GM12874 (cell line): ENCODE measurements around the gene PDHX.

Experiments used
- TF ChIP-seq, protein P1 (sequence below): IDR thresholded peaks from 2 replicates; pipeline ENCODE4 v1.5.1; 2011; ENCODE audit warnings: low read depth, mild to moderate bottlenecking, control low read depth, low read length, moderate library complexity; ENCODE audit not compliant: insufficient read depth

Gene PDHX

DNA sequence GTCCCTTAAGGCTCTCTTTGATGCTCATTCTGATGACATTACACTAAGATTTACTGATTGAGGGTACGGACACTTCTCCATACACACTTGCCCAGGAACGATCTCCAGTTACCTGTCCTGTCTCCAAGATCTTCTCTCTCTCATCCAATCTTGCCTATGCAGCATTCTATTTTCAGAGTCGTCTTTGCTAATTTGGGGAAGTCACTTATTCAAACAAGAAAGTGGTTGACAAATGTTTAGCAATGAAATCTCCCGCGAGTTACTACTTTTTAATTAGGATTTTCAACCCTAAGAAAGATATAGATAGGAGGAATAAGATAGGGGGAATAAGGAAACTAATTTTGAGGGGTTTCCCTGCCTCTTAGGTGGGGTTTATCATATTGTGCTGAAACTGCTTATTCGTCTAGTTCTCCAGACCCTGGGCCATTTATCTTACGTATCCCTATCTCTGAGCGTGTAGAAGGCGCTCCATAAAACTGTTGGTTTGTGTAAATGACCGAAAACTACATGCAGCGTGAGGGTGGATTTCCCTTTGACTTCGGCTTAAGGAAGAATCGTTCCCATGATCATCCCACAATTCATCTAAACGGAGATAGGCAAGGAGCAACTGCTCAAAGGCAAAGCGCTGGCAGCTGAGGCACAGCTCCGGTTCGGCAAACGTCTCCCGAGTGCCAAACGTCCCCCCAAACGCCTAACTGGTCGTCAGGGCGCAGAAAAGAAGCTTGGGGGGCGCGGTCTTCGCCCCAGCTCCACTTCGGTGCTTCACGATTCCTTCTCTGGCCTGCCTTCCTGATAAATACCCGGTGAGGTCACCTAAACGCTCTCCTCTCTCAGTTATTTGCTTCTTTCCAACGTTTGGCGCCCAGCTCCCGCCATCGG lies 1.0 kb upstream of the PDHX start:
- TF ChIP-seq, protein P1, sequence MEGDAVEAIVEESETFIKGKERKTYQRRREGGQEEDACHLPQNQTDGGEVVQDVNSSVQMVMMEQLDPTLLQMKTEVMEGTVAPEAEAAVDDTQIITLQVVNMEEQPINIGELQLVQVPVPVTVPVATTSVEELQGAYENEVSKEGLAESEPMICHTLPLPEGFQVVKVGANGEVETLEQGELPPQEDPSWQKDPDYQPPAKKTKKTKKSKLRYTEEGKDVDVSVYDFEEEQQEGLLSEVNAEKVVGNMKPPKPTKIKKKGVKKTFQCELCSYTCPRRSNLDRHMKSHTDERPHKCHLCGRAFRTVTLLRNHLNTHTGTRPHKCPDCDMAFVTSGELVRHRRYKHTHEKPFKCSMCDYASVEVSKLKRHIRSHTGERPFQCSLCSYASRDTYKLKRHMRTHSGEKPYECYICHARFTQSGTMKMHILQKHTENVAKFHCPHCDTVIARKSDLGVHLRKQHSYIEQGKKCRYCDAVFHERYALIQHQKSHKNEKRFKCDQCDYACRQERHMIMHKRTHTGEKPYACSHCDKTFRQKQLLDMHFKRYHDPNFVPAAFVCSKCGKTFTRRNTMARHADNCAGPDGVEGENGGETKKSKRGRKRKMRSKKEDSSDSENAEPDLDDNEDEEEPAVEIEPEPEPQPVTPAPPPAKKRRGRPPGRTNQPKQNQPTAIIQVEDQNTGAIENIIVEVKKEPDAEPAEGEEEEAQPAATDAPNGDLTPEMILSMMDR, result no peak

DNA sequence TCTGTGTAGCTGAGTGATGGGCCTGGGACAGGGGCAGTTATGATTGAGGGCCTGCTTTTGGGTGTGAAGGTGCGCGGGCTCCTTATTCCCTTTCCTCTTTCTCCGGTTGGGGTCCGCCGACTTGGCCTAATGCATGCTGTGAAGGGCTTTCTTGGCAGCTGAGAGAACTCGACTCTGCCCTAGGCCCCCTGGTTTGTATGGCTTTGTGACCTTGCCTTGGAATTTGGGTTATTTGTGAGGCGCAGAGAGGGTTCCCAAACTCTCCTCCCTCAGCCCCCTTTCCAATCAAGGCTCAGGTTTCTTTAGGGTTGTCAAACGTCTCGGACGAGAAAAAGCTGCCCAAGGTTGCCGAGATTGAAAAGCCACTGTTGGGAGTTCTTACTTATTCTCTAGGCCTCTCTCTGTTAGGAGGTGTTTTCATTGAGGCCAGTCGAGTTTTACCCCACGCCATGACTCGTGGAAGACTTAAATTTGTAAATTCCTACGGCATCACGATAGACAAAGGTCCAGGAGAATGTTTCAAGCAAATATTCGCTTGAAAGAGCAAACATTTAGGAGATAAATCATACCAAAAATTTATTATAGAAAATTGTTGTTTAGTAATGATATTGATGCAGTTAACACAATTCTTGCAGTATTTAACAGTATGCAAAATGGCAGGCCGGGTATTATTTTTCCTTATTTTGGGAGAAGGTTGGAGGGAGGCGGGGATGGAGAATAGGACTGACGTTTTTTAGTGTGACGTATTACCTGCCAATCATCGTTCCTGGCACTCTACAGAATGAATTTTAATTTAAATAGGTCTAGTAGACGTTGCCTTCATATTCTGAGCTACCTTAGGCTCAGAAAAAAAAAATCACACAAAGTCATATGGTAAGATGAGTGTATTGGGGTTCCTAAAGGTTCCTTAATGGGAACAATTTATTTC lies 689 bp downstream of the PDHX start:
- TF ChIP-seq, protein P1, result no peak

DNA sequence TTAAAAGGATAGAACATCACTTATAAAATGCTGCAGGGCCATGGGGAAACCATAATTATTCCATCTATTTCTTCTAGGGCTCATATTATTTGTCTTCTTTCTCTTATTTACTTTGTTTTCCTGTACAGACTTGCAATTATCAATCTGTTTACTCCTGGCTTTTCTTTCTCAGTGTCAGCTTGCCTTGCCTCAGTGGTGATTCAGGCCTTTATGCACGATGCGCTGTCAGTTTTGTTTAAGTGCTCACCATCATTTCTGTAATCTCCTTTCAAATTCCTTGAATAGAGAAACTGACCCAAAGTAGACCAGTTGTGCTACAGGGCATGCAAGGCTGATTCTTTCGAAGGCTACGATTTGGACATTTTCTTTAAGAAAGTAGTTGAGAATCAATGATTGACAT lies 4.7 kb downstream of the PDHX start:
- TF ChIP-seq, protein P1, result no peak

DNA sequence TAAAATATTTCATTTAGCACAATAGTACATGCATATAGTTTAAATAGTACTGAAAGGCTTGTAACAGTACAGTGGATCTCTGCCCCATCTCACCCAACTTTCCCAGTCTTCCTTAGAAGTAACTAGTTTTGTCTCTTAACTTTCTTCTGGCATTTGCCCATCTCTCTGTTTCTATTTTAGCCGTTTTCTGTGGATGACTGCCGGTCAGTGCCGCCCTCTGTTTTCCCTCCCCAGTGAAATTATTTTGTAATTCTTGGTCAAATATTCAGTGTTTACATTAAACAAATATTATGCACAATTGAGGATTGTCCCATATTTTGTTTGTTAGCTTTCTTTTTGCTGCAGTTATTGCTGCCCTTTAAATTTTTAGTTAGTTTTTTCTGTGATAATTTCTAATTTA lies 8.3 kb downstream of the PDHX start:
- TF ChIP-seq, protein P1, result no peak

DNA sequence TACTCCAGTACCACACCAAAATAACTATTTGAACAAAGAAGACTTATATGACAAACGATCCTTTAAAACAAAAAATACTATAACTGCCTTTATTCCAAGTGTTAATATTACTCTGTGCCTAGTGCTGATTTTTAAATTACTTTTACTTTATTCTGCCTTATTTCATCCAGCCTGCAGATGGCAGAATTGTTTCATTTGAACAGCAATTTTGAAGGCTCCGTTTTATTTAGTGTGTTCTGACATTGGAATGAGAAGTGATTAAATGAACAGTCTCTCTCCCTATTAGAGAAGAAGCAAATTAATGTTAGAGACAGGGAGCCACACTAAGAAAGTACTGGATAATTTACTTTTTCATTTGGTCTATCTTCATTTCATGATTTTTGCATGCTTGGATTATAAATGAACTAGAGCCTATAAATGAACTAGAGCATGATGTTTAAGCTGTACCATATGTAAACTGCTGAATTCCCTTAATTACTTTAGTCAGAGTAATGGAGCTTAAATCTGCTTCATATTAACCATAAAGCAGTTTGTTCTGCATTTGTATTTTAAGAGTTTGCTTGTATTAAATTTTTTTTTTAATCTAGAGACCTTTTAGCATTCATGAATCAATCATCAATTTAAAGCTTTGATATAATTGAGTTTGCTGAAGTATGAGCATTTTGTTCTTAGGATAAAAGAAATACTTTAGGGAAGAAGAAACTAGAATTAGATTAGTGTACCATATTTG lies 9.8 kb downstream of the PDHX start:
- TF ChIP-seq, protein P1, result peak; percentile 45; the same call in 1 of the 2 replicates

DNA sequence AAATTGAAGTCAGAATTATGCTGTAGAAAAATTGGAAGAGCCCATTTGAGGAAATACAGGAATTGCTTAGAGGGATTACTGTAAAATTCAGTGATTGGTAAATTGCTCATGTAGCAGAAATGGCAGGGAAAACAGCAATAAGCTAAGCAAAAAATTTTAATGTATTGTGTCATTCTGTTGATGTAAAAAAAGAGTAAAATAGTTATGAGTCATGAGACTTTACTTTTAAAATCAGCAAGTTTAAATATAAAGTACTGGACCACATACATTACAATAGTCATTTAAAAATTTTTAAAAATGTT lies 10.4 kb downstream of the PDHX start:
- TF ChIP-seq, protein P1, result no peak
